Heart left ventricle (tissue), 16 donors: ENCODE measurements around the gene ATRX. TPM values are rescaled to one million over a fixed set of nuclear protein-coding genes. Genes with fewer than 3 reads are reported as not detected.

Source experiments
- ATAC-seq, 4 donors: fragments of 200-7000 bp; cut with Tn5 transposase; one replicate each; pipeline ENCODE4 v1.9.1; 2020 to 2022; ENCODE audit warnings: moderate library complexity in 4 of 4, mild to moderate bottlenecking in 3 of 4, moderate number of reproducible peaks in 1 of 4
- DNase-seq, 5 donors: peaks; one replicate each; pipeline ENCODE4 v3.0.0-alpha.2; 2020
- H3K27ac ChIP-seq, 12 donors: fragments of 200-600 bp; sonication (generic) in 4 of 12; one replicate each; pipeline versions ENCODE4 v1.5.0 to v1.8.0; 2016 to 2022; ENCODE audit warnings: mild to moderate bottlenecking in 2 of 12
- H3K27me3 ChIP-seq, 9 donors: fragments of 200-600 bp; sonication (generic) in 2 of 9; one replicate each; pipeline versions ENCODE4 v1.5.1 to v1.8.0; 2016 to 2022; ENCODE audit warnings: mild to moderate bottlenecking in 3 of 9
- H3K36me3 ChIP-seq, 9 donors: fragments of 200-600 bp; sonication (generic) in 2 of 9; one replicate each; pipeline versions ENCODE4 v1.5.0 to v1.8.0; 2018 to 2022; ENCODE audit warnings: mild to moderate bottlenecking in 2 of 9
- H3K4me1 ChIP-seq, 12 donors: fragments of 200-600 bp; sonication (generic) in 4 of 12; one replicate each; pipeline versions ENCODE4 v1.5.0 to v1.8.0; 2016 to 2022; ENCODE audit warnings: mild to moderate bottlenecking in 3 of 12
- H3K4me3 ChIP-seq, 12 donors: fragments of 200-600 bp; sonication (generic) in 4 of 12; one replicate each; pipeline versions ENCODE4 v1.5.0 to v1.8.0; 2017 to 2022; ENCODE audit warnings: mild to moderate bottlenecking in 9 of 12, moderate library complexity in 4 of 12
- H3K9me3 ChIP-seq, 12 donors: fragments of 200-600 bp; sonication (generic) in 4 of 12; one replicate each; pipeline versions ENCODE4 v1.5.0 to v1.8.0; 2016 to 2022; ENCODE audit warnings: mild to moderate bottlenecking in 1 of 12
- POLR2A ChIP-seq, 2 donors: fragments of 450-650 bp; IDR thresholded peaks; one replicate each; pipeline ENCODE4 v1.6.1; 2017; ENCODE audit warnings: antibody characterized with exemption in 2 of 2, mild to moderate bottlenecking in 2 of 2, moderate library complexity in 2 of 2
- WGBS, 4 donors: extraction: QIAGEN DNeasy Blood & Tissue Kit in 2 of 4; methylation state at CpG; one replicate each; pipeline versions ENCODE4 v1.1.5 to v1.1.7; 2013 to 2018; 5-methylcytosine and 5-hydroxymethylcytosine counted together
- intact Hi-C, 10 donors: fragments of 100-400 bp; cut with DNase I; formaldehyde crosslinking; loops; one replicate each; pipeline versions ENCODE4 v1.11.1 to v1.14.2; 2022
- polyA plus RNA-seq, 2 donors: library from polyadenylated mRNA; stranded (reverse); fragments of 200-250 nt; gene quantifications; one replicate each; pipeline ENCODE4 v1.2.3, GENCODE V29; 2013
- total RNA-seq, 9 donors: library from RNA; depleted of rRNA in 2 of 9; stranded (reverse); fragments of >200 nt in 2 of 9; fragmentation: NEBNext Ultra II Directional in 3 of 9; extraction: Animal tissue kit (Norgen Biotek cat#: 25700) in 3 of 9; gene quantifications; one replicate each; pipeline versions ENCODE4 v1.1.0 to v1.2.4, GENCODE V29; 2016 to 2023
- TF ChIP-seq, protein P1 (sequence below), 12 donors: fragments of 200-600 bp; sonication (generic) in 4 of 12; IDR thresholded peaks; one replicate each; pipeline versions ENCODE4 v1.5.0 to v1.8.0; 2018 to 2022; ENCODE audit warnings: antibody characterized with exemption in 12 of 12, mild to moderate bottlenecking in 5 of 12
- donor health status: ischemic (EF 13 %, LVEDD 7.1; RV severe dilation, severe dysfunction).
- donor health status: healthy with polysubstance abuse.
- donor health status: DM: no; HTN: yes; CAD: no.
- donor health status: DM: no; HTN: no; CAD: no.
- donor health status: ischemic (EF 25% LVEDD 6.9; RV normal size, moderate dysfunction).
- donor health status: ischemic (EF 25% LVEDD 5.7; RV mildly dilated, moderate dysfunction).
- donor health status: healthy.
- donor health status: DM: yes; HTN: yes; CAD: no.
- donor health status: ischemic (EF 35%, LVEDD 5.7; RV mildly dilated, moderate dysfunction).
- donor health status: nonischemic (EF 11% LVEDD 7.7; RV severe dilation, severe dysfunction).
- donor health status: DM: yes; HTN: yes; CAD: no.
- donor health status: PGD.
- donor health status: ischemic (EF 29% LVEDD 5.4; RV normal size, mild dysfunction).
- donor health status: nonischemic (EF 23%, LVEDD 6.1; RV moderate dilation, normal function).

Gene ATRX
- total and polyA plus RNA-seq, 11 donors: 24.6 to 102 (median 83.8) TPM

DNA sequence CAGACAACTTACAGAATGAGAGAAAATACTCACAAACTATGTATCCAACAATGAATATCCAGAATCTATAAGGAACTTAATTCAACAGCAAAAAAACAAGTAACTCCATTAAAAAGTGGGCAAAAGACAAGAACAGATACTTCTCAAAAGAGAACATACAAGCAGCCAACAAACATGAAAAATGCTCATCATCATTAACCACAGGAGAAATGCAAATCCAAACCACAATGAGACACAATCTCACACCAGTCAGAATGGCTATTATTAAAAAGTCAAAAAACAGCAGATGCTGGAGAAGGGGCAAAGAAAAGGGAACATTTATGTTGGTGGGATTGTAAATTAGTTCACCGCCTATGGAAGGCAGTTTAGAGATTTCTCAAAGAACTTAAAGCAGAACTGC lies 188.5 kb downstream of the ATRX start:
- TF ChIP-seq, protein P1, sequence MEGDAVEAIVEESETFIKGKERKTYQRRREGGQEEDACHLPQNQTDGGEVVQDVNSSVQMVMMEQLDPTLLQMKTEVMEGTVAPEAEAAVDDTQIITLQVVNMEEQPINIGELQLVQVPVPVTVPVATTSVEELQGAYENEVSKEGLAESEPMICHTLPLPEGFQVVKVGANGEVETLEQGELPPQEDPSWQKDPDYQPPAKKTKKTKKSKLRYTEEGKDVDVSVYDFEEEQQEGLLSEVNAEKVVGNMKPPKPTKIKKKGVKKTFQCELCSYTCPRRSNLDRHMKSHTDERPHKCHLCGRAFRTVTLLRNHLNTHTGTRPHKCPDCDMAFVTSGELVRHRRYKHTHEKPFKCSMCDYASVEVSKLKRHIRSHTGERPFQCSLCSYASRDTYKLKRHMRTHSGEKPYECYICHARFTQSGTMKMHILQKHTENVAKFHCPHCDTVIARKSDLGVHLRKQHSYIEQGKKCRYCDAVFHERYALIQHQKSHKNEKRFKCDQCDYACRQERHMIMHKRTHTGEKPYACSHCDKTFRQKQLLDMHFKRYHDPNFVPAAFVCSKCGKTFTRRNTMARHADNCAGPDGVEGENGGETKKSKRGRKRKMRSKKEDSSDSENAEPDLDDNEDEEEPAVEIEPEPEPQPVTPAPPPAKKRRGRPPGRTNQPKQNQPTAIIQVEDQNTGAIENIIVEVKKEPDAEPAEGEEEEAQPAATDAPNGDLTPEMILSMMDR (IDR thresholded peaks at IDR 0.05): no peak
- TF ChIP-seq POLR2A (IDR thresholded peaks at IDR 0.05): no peak
- Histone ChIP-seq H3K4me3 (no peak overlapping the region), H3K4me1 (no peaks in the 10 kb centered on the region), H3K36me3 (peaks cover 0 to 35% (median 3%) of the 10 kb centered on the region in 9 donors), H3K27me3 (no peaks in the 10 kb centered on the region), H3K9me3 (no peaks in the 10 kb centered on the region), H3K27ac (no peak overlapping the region)
- WGBS, 4 donors: 87 to 100% (median 98%) methylated on average over 1 of the region's 1 CpG
- intact Hi-C loops: loop anchor here in 3 of 10 donors (10.0 kb wide), 2 partner anchors 153 to 543 kb away; partner anchors contain the start of gene FGF16 (in 2 of the 3)
- DNase-seq (no peak), ATAC-seq (no peak)

DNA sequence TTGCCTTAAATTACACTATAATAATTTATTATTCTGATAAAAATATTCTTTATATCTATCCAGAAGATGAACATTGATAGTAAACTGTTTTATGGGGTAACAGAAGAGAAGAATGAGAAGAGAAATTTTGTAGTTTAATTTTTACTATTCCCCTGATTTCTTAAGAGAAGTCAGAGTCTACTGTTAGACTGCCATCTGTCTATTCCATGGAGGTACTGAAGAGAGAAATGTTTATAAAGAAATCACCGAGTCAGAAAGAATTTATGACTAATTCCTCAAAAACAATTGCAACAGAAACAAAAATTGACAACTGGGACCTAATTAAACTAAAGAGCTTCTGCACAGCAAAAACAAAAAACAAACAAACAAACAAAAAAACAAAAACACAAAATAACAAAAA lies 188.9 kb downstream of the ATRX start:
- Histone ChIP-seq H3K4me3 (no peak overlapping the region), H3K27me3 (no peaks in the 10 kb centered on the region), H3K4me1 (no peaks in the 10 kb centered on the region), H3K27ac (no peak overlapping the region), H3K9me3 (no peaks in the 10 kb centered on the region), H3K36me3 (peaks cover 0 to 37% (median 3%) of the 10 kb centered on the region in 9 donors)
- no peak for TF ChIP-seq POLR2A (IDR thresholded peaks at IDR 0.05)
- TF ChIP-seq, protein P1 (IDR thresholded peaks at IDR 0.05): peak in 9 of 12 donors; percentile 21 to 41 (median 35)
- intact Hi-C loops: loop anchor here in 3 of 10 donors (10.0 kb wide), 2 partner anchors 152 to 542 kb away; partner anchors contain the start of gene FGF16 (in 2 of the 3)
- DNase-seq: no peak
- ATAC-seq: no peak
- 35 to 48% (median 39%) methylated on average over 1 of the region's 1 CpG for WGBS, 4 donors

DNA sequence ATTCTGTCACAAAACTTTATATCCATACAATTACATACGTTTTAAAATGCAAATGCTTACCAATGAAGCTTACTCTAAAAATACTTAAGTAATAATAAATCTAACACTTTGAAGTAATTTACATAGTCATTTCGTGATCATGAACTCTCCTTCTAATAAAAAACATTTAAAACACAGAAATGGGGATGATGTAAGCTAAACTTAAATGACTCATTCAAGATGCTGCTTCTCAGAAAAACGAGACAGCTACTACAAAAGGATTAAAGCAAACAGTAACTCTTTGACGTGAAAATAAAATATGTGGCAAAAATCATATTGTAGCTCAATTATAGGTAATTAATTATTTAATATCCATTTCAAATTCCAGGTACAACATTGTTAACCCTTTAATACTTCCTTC lies 190.2 kb downstream of the ATRX start:
- Histone ChIP-seq H3K4me3 (no peak overlapping the region), H3K36me3 (peaks cover 0 to 48% (median 11%) of the 10 kb centered on the region in 9 donors), H3K27ac (no peak overlapping the region), H3K9me3 (no peaks in the 10 kb centered on the region), H3K27me3 (no peaks in the 10 kb centered on the region), H3K4me1 (no peaks in the 10 kb centered on the region)
- intact Hi-C loops: loop anchor here in 3 of 10 donors (10.0 kb wide), 2 partner anchors 151 to 541 kb away; partner anchors contain the start of gene FGF16 (in 2 of the 3)
- ATAC-seq (no peak), DNase-seq (no peak)
- WGBS, 4 donors: 61 to 93% (median 81%) methylated on average over 4 of the region's 4 CpGs
- TF ChIP-seq, protein P1 (IDR thresholded peaks at IDR 0.05): no peak
- TF ChIP-seq POLR2A (IDR thresholded peaks at IDR 0.05): no peak

DNA sequence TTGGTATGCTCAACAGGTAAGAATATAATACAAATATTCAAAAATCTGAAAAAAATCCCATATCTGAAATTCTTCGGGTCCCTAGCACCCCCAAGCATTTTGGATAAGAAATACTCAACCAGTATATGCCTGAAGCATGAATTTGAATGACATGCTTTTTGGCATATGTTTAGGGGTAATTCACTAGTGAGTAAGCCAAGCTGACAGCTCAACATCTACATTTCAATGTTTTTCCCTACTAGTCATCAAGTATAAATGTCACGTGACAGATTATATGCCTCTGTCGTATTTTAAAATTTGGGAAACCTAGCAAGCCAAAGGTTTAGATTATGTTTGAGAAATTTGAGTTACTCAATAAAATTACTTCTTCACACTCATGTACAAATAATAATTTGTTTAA lies 213.7 kb downstream of the ATRX start:
- 75 to 90% (median 82%) methylated on average over 3 of the region's 3 CpGs for WGBS, 4 donors
- peaks cover 0 to 43% (median 15%) of the 10 kb centered on the region in 9 donors for H3K36me3 ChIP-seq
- DNase-seq (no peak), ATAC-seq (no peak)
- intact Hi-C loops: no loop called here
- H3K9me3 ChIP-seq: peaks cover 0 to 4% (median 0%) of the 10 kb centered on the region in 12 donors
- H3K27ac ChIP-seq: no peak overlapping the region
- TF ChIP-seq, protein P1 (IDR thresholded peaks at IDR 0.05): no peak
- TF ChIP-seq POLR2A (IDR thresholded peaks at IDR 0.05): no peak
- no peaks in the 10 kb centered on the region for H3K27me3 ChIP-seq
- no peak overlapping the region for H3K4me3 ChIP-seq
- H3K4me1 ChIP-seq: peaks cover 0 to 4% (median 0%) of the 10 kb centered on the region in 12 donors
